H9 (cell line): ENCODE results near the gene MLST8. TPM values are rescaled to one million over a fixed set of nuclear protein-coding genes. Genes with fewer than 3 reads are reported as not detected.

Source experiments
- DNase-seq: peaks from one replicate; pipeline ENCODE4 v3.0.0-alpha.2; 2017
- H2AFZ ChIP-seq: one replicate; pipeline ENCODE4 v1.6.1; 2013; ENCODE audit warnings: mild to moderate bottlenecking, low read length, control low read depth, moderate library complexity
- H2AK5ac ChIP-seq: 2 replicates; pipeline ENCODE4 v1.6.1; 2013; ENCODE audit warnings: low read length, control low read depth, mixed read lengths; ENCODE audit not compliant: insufficient read length
- H2BK120ac ChIP-seq: one replicate; pipeline ENCODE4 v1.6.1; 2013; ENCODE audit warnings: low read depth, mild to moderate bottlenecking, low read length, control low read depth, inconsistent platforms; ENCODE audit not compliant: poor library complexity, severe bottlenecking
- H2BK12ac ChIP-seq: 2 replicates; pipeline ENCODE4 v1.6.1; 2013; ENCODE audit warnings: low read length, control low read depth, mixed read lengths, low read depth; ENCODE audit not compliant: insufficient read length
- H2BK15ac ChIP-seq: 2 replicates; pipeline ENCODE4 v1.6.1; 2013; ENCODE audit warnings: low read depth, low read length, control low read depth
- H2BK20ac ChIP-seq: one replicate; pipeline ENCODE4 v1.6.1; 2013; ENCODE audit warnings: low read depth, mild to moderate bottlenecking, low read length, control low read depth, inconsistent platforms; ENCODE audit not compliant: poor library complexity, severe bottlenecking
- H2BK5ac ChIP-seq: 2 replicates; pipeline ENCODE4 v1.6.1; 2013; ENCODE audit warnings: low read length, control low read depth, mixed read lengths; ENCODE audit not compliant: insufficient read length
- H3K14ac ChIP-seq: 2 replicates; pipeline ENCODE4 v1.6.1; 2013; ENCODE audit warnings: low read length, control low read depth; ENCODE audit not compliant: insufficient read depth
- H3K18ac ChIP-seq: 2 replicates; pipeline ENCODE4 v1.6.1; 2013; ENCODE audit warnings: low read depth, mild to moderate bottlenecking, mixed read lengths, low read length, control low read depth; ENCODE audit not compliant: insufficient read length
- H3K23ac ChIP-seq: 2 replicates; pipeline ENCODE4 v1.6.1; 2013; ENCODE audit warnings: low read length, control low read depth, mixed read lengths, low read depth; ENCODE audit not compliant: insufficient read length
- H3K23me2 ChIP-seq: 2 replicates; pipeline ENCODE4 v1.6.1; 2013; ENCODE audit warnings: low read depth, mild to moderate bottlenecking, mixed read lengths, low read length, control low read depth; ENCODE audit not compliant: insufficient read length, poor library complexity, severe bottlenecking
- H3K27ac ChIP-seq: 2 replicates; pipeline ENCODE4 v1.5.1; 2013; ENCODE audit warnings: low read length, control low read depth, mixed read lengths, low read depth; ENCODE audit not compliant: insufficient read length
- H3K27me3 ChIP-seq: 2 replicates; pipeline ENCODE4 v1.6.1; 2013; ENCODE audit warnings: low read length, control low read depth, inconsistent platforms; ENCODE audit not compliant: insufficient read depth
- H3K4ac ChIP-seq: 2 replicates; pipeline ENCODE4 v1.6.1; 2013; ENCODE audit warnings: low read depth, mild to moderate bottlenecking, control low read depth, inconsistent platforms, low read length, moderate library complexity
- H3K4me1 ChIP-seq: 2 replicates; pipeline ENCODE4 v1.6.1; 2013; ENCODE audit warnings: low read length, control low read depth, inconsistent platforms; ENCODE audit not compliant: insufficient read depth
- H3K4me2 ChIP-seq: 2 replicates; pipeline ENCODE4 v1.6.1; 2013; ENCODE audit warnings: low read length, control low read depth, mixed read lengths; ENCODE audit not compliant: insufficient read length, insufficient read depth
- H3K56ac ChIP-seq: 2 replicates; pipeline ENCODE4 v1.6.1; 2013; ENCODE audit warnings: low read depth, mild to moderate bottlenecking, mixed read lengths, low read length, control low read depth; ENCODE audit not compliant: insufficient read length
- H3K79me1 ChIP-seq: 2 replicates; pipeline ENCODE4 v1.6.1; 2013; ENCODE audit warnings: low read depth, mild to moderate bottlenecking, moderate library complexity, low read length, control low read depth, inconsistent platforms; ENCODE audit not compliant: insufficient read depth, poor library complexity, severe bottlenecking
- H3K79me2 ChIP-seq: 2 replicates; pipeline ENCODE4 v1.6.1; 2013; ENCODE audit warnings: low read length, control low read depth, inconsistent platforms; ENCODE audit not compliant: insufficient read depth
- H3K9ac ChIP-seq: 2 replicates; pipeline ENCODE4 v1.6.1; 2013; ENCODE audit warnings: low read length, control low read depth, mixed read lengths; ENCODE audit not compliant: insufficient read length; ENCODE audit errors: extremely low read depth
- H3K9me3 ChIP-seq: one replicate; pipeline ENCODE4 v1.6.1; 2013; ENCODE audit warnings: low read depth, low read length, inconsistent platforms; ENCODE audit not compliant: control insufficient read depth
- H3T11ph ChIP-seq: one replicate; pipeline ENCODE4 v1.6.1; 2013; ENCODE audit warnings: mild to moderate bottlenecking, low read length, control low read depth, inconsistent platforms
- H4K20me1 ChIP-seq: one replicate; pipeline ENCODE4 v1.6.1; 2013; ENCODE audit not compliant: control insufficient read depth, insufficient read length, insufficient read depth
- H4K5ac ChIP-seq: 2 replicates; pipeline ENCODE4 v1.6.1; 2013; ENCODE audit warnings: low read depth, mild to moderate bottlenecking, mixed read lengths, low read length, control low read depth; ENCODE audit not compliant: insufficient read length
- H4K8ac ChIP-seq: replicated peaks from 2 replicates; pipeline ENCODE4 v1.6.1; 2013; ENCODE audit warnings: low read length, control low read depth, mixed read lengths, low read depth; ENCODE audit not compliant: insufficient read length
- H4K91ac ChIP-seq: 2 replicates; pipeline ENCODE4 v1.6.1; 2013; ENCODE audit warnings: low read depth, mild to moderate bottlenecking, moderate library complexity, mixed read lengths, low read length, control low read depth; ENCODE audit not compliant: insufficient read length
- H3K27ac Mint-ChIP-seq, 3 experiments: 2 replicates in 2 of 3; 3 replicates in 1 of 3; pipeline ENCODE4 v1.8.0; 2020 to 2021; ENCODE audit warnings: mixed read lengths in 3 of 3, mild to moderate bottlenecking in 1 of 3, moderate library complexity in 1 of 3
- H3K27me3 Mint-ChIP-seq: 2 replicates; pipeline ENCODE4 v1.8.0; 2021; ENCODE audit warnings: low read depth, mild to moderate bottlenecking, moderate library complexity, mixed read lengths
- H3K36me3 Mint-ChIP-seq, 3 experiments: 2 replicates in 2 of 3; 3 replicates in 1 of 3; pipeline ENCODE4 v1.8.0; 2020 to 2021; ENCODE audit warnings: low read depth in 3 of 3, mixed read lengths in 3 of 3; ENCODE audit not compliant: insufficient read depth in 1 of 3
- H3K4me1 Mint-ChIP-seq, 2 experiments: 2 replicates each; pipeline ENCODE4 v1.8.0; 2020; ENCODE audit warnings: mixed read lengths in 2 of 2
- H3K4me3 Mint-ChIP-seq, 2 experiments: 2 replicates in 1 of 2; 3 replicates in 1 of 2; pipeline ENCODE4 v1.8.0; 2020 to 2021; ENCODE audit warnings: mild to moderate bottlenecking in 2 of 2, mixed read lengths in 2 of 2, moderate library complexity in 1 of 2
- H3K9me3 Mint-ChIP-seq, 2 experiments: 2 replicates in 1 of 2; 3 replicates in 1 of 2; pipeline ENCODE4 v1.8.0; 2020; ENCODE audit warnings: mild to moderate bottlenecking in 2 of 2, mixed read lengths in 2 of 2, moderate library complexity in 1 of 2
- WGBS: extraction: QIAGEN DNeasy Blood & Tissue Kit; methylation state at CpG from one replicate; pipeline ENCODE4 v1.1.7; 2013; ENCODE audit warnings: missing lambda C conversion rate, low lambda C conversion rate, mixed read lengths; ENCODE audit not compliant: insufficient read length; ENCODE audit errors: extremely low coverage; 5-methylcytosine and 5-hydroxymethylcytosine counted together
- total RNA-seq: library from RNA; stranded (reverse); gene quantifications from 2 replicates; pipeline ENCODE4 v1.2.1, GENCODE V29; 2021
- TF ChIP-seq, protein P1 (sequence below): fragments of 200-600 bp; sonication (generic); conservative IDR thresholded peaks from 3 replicates; pipeline ENCODE4 v1.8.0; 2021; ENCODE audit warnings: antibody characterized with exemption, mild to moderate bottlenecking

MLST8 gene
- total RNA-seq, 1 experiment from 2014 or later, result 74.5 TPM

DNA sequence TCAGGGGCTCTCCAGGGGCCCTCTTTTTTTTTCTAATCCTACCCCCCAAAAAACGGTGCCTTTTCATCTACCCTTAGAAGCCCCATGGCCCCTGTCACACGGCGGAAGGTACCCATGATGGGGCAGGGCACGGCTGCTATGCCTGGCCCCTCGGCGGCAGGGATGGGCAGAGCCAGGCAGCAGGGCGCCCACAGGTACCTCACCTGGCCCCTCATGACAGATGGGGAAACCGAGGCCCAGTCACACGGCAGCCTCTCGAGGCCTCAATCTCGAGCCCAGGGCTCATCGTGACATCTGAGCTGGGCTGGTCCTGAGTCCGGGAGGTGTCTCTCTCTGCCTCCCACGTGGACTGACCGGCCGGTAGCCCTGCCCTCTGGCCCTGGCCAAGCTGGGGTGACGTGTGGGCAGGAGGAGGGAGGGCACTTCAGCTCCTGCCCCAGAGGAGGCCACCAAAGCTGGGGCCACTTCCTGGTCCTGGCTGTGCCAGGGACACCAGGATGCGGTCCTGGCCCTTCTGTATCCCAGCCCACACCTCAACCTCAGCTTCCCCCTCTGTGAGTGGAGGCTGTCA lies 38.1 kb upstream of the MLST8 start:
- DNase-seq, result no peak
- no peak overlapping the region for H4K8ac ChIP-seq
- no peak overlapping the region for H4K91ac ChIP-seq
- H4K20me1 ChIP-seq, result peaks cover 2% of the 10 kb centered on the region
- no peak overlapping the region for H2BK20ac ChIP-seq
- peaks cover 5% of the 10 kb centered on the region; the same call in 1 of the 2 replicates for H3K79me2 ChIP-seq
- H3K9me3 ChIP-seq, result no peaks in the 10 kb centered on the region
- no peak overlapping the region for H2AFZ ChIP-seq
- H3K4me2 ChIP-seq, result no peak overlapping the region
- no peak overlapping the region for H3K56ac ChIP-seq
- peaks cover 6 to 36% (median 36%) of the 10 kb centered on the region in 3 experiments for H3K36me3 Mint-ChIP-seq
- H3K23ac ChIP-seq, result no peak overlapping the region
- H2BK120ac ChIP-seq, result no peak overlapping the region
- H3K4me3 Mint-ChIP-seq, result no peak overlapping the region
- no peak overlapping the region for H3K4ac ChIP-seq
- no peaks in the 10 kb centered on the region for H3K79me1 ChIP-seq
- no peak overlapping the region for H2BK15ac ChIP-seq
- no peaks in the 10 kb centered on the region for H3K23me2 ChIP-seq
- no peak overlapping the region for H2BK5ac ChIP-seq
- H3K4me1 Mint-ChIP-seq, result no peaks in the 10 kb centered on the region
- H3K27ac Mint-ChIP-seq, result no peak overlapping the region
- no peaks in the 10 kb centered on the region for H3K27me3 Mint-ChIP-seq
- no peaks in the 10 kb centered on the region for H3K27me3 ChIP-seq
- H2BK12ac ChIP-seq, result no peak overlapping the region
- no peaks in the 10 kb centered on the region for H3K9me3 Mint-ChIP-seq
- H3K9ac ChIP-seq, result no peak overlapping the region
- H2AK5ac ChIP-seq, result no peak overlapping the region
- no peak overlapping the region for H3K18ac ChIP-seq
- H3K4me1 ChIP-seq, result no peaks in the 10 kb centered on the region
- no peak overlapping the region for H3K27ac ChIP-seq
- WGBS, result no CpG with 5 or more reads among the region's 18 CpGs
- no peak overlapping the region for H3T11ph ChIP-seq
- TF ChIP-seq, protein P1, sequence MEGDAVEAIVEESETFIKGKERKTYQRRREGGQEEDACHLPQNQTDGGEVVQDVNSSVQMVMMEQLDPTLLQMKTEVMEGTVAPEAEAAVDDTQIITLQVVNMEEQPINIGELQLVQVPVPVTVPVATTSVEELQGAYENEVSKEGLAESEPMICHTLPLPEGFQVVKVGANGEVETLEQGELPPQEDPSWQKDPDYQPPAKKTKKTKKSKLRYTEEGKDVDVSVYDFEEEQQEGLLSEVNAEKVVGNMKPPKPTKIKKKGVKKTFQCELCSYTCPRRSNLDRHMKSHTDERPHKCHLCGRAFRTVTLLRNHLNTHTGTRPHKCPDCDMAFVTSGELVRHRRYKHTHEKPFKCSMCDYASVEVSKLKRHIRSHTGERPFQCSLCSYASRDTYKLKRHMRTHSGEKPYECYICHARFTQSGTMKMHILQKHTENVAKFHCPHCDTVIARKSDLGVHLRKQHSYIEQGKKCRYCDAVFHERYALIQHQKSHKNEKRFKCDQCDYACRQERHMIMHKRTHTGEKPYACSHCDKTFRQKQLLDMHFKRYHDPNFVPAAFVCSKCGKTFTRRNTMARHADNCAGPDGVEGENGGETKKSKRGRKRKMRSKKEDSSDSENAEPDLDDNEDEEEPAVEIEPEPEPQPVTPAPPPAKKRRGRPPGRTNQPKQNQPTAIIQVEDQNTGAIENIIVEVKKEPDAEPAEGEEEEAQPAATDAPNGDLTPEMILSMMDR, result no peak
- H3K14ac ChIP-seq, result no peak overlapping the region
- no peak overlapping the region for H4K5ac ChIP-seq
